C4-2B (cell line): ENCODE measurements around the gene QRFP.

Experiments
- H3K27ac ChIP-seq: fragments of 450-650 bp; 2 replicates; pipeline ENCODE4 v1.5.1; 2017
- CTCF ChIP-seq: fragments of 450-650 bp; conservative IDR thresholded peaks from 2 replicates; pipeline ENCODE4 v1.5.1; 2017; ENCODE audit warnings: mild to moderate bottlenecking
- ZFX ChIP-seq: fragments of 450-650 bp; IDR thresholded peaks from 2 replicates; pipeline ENCODE4 v1.6.1; 2017

QRFP gene

GRCh38 chr9:130940693-130941576 lies 44.3 kb upstream of the QRFP start:
- no peak overlapping the region for H3K27ac ChIP-seq
- no peak for TF ChIP-seq ZFX
- TF ChIP-seq CTCF: peak; percentile 94

GRCh38 chr9:130940027-130940549 lies 43.5 kb upstream of the QRFP start:
- TF ChIP-seq ZFX (no peak), CTCF (no peak)
- no peak overlapping the region for H3K27ac ChIP-seq

GRCh38 chr9:130939405-130940026 lies 42.9 kb upstream of the QRFP start:
- TF ChIP-seq ZFX: no peak
- TF ChIP-seq CTCF: no peak; the same call in 1 of the 2 replicates
- no peak overlapping the region for H3K27ac ChIP-seq

GRCh38 chr9:130938652-130939404 lies 42.2 kb upstream of the QRFP start, which contains the start of gene FIBCD1:
Gene FIBCD1, minus strand, starts transcription at chr9:130939247. Its CDS starts 640 bp downstream, at chr9:130938607.
- H3K27ac ChIP-seq: no peak within 1 kb of the TSS
- no peak; the same call in 1 of the 2 replicates for TF ChIP-seq CTCF
- no peak for TF ChIP-seq ZFX

GRCh38 chr9:130938184-130938651 lies 41.6 kb upstream of the QRFP start:
- no peak overlapping the region for H3K27ac ChIP-seq
- TF ChIP-seq CTCF (no peak), ZFX (no peak)

GRCh38 chr9:130937146-130938076 lies 40.8 kb upstream of the QRFP start:
- TF ChIP-seq CTCF (no peak), ZFX (no peak)
- no peak overlapping the region; the same call in 1 of the 2 replicates for H3K27ac ChIP-seq
